Tibial nerve (tissue), 3 donors: ENCODE measurements around the gene PLAC8L1.

Experiments
- EP300 ChIP-seq, 2 donors: sonication (generic); formaldehyde crosslinking; IDR thresholded peaks; one replicate each; pipeline ENCODE4 v1.6.1; 2017; ENCODE audit warnings: antibody characterized with exemption in 2 of 2, mild to moderate bottlenecking in 1 of 2
- POLR2A ChIP-seq, 2 donors: fragments of 450-650 bp; IDR thresholded peaks; one replicate each; pipeline ENCODE4 v1.6.1; 2017; ENCODE audit warnings: antibody characterized with exemption in 2 of 2, mild to moderate bottlenecking in 2 of 2, moderate library complexity in 2 of 2

- TF ChIP-seq POLR2A (IDR thresholded peaks at IDR 0.05) (no peak), EP300 (IDR thresholded peaks at IDR 0.05) (no peak)
These were observed 17.3 kb downstream of the PLAC8L1 start for GRCh38 chr5:146088098-146088497.
